Testis (tissue), 3 donors: Measurements from ENCODE around the gene CSF1R. TPM values are rescaled to one million over a fixed set of nuclear protein-coding genes. Genes with fewer than 3 reads are reported as not detected.

Experiments
- DNase-seq: peaks from one replicate; pipeline ENCODE4 v3.0.0-alpha.2; 2019
- H3K27ac ChIP-seq, 2 donors: fragments of 200-600 bp; sonication (generic); one replicate each; pipeline ENCODE4 v1.5.1; 2019
- H3K27me3 ChIP-seq: fragments of 200-600 bp; sonication (generic); one replicate; pipeline ENCODE4 v1.5.1; 2019
- H3K36me3 ChIP-seq: fragments of 200-600 bp; sonication (generic); one replicate; pipeline ENCODE4 v1.5.1; 2017; ENCODE audit warnings: low read depth; ENCODE audit errors: missing control alignments
- H3K4me1 ChIP-seq: fragments of 200-600 bp; sonication (generic); one replicate; pipeline ENCODE4 v1.5.1; 2019
- H3K4me3 ChIP-seq, 2 donors: fragments of 200-600 bp; sonication (generic); one replicate each; pipeline ENCODE4 v1.5.1; 2017 to 2019
- H3K9me3 ChIP-seq: fragments of 200-600 bp; sonication (generic); one replicate; pipeline ENCODE4 v1.5.1; 2017
- CTCF ChIP-seq, 3 experiments: fragments of 450-650 bp in 2 of 3; fragments of 200-600 bp in 1 of 3; sonication (generic) in 1 of 3; IDR thresholded peaks; one replicate each; pipeline ENCODE4 v1.5.1; 2016 to 2019; ENCODE audit warnings: antibody characterized with exemption in 3 of 3, mild to moderate bottlenecking in 2 of 3, moderate library complexity in 1 of 3
- POLR2A ChIP-seq: fragments of 450-650 bp; IDR thresholded peaks from one replicate; pipeline ENCODE4 v1.6.1; 2017; ENCODE audit warnings: antibody characterized with exemption, mild to moderate bottlenecking, moderate library complexity
- WGBS, 2 donors: methylation state at CpG; one replicate each; pipeline ENCODE4 v1.1.5; 2018; 5-methylcytosine and 5-hydroxymethylcytosine counted together
- intact Hi-C: fragments of 100-400 bp; cut with DNase I; formaldehyde crosslinking; loops from one replicate; pipeline ENCODE4 v1.15.1; 2023; ENCODE audit warnings: low total_unique reads
- polyA plus RNA-seq: library from polyadenylated mRNA; stranded (reverse); fragments of 350-450 nt; fragmentation: Illumina TruSeq; extraction: RNeasy Lipid Tissue Mini Kit (QIAGEN cat#74804); gene quantifications from one replicate; pipeline ENCODE4 v1.2.3, GENCODE V29; 2014; ENCODE audit warnings: low read depth, low replicate concordance; ENCODE audit not compliant: insufficient read depth
- total RNA-seq, 2 donors: library from RNA; depleted of rRNA; stranded (reverse); fragments of >200 nt; gene quantifications; one replicate each; pipeline ENCODE4 v1.2.3, GENCODE V29; 2016

Gene CSF1R
- total and polyA plus RNA-seq, 3 donors from 2014 or later, result 4.3 to 25.4 (median 15.7) TPM

- no peak for TF ChIP-seq CTCF (IDR thresholded peaks at IDR 0.05)
- TF ChIP-seq POLR2A, result no peak
- intact Hi-C loops, result loop anchor here (10.0 kb wide), 1 partner anchor 95 kb away; no protein-coding TSS in a partner anchor
- no peak for DNase-seq
- Histone ChIP-seq H3K27ac (no peak overlapping the region), H3K36me3 (no peaks in the 10 kb centered on the region), H3K9me3 (no peaks in the 10 kb centered on the region), H3K4me1 (no peaks in the 10 kb centered on the region), H3K4me3 (no peak overlapping the region), H3K27me3 (no peaks in the 10 kb centered on the region)
- WGBS, 2 donors, result 84 to 85% methylated on average over 10 of the region's 10 CpGs
Measured at GRCh38 chr5:150119421-150120061, 33.2 kb upstream of the CSF1R start.

DNA sequence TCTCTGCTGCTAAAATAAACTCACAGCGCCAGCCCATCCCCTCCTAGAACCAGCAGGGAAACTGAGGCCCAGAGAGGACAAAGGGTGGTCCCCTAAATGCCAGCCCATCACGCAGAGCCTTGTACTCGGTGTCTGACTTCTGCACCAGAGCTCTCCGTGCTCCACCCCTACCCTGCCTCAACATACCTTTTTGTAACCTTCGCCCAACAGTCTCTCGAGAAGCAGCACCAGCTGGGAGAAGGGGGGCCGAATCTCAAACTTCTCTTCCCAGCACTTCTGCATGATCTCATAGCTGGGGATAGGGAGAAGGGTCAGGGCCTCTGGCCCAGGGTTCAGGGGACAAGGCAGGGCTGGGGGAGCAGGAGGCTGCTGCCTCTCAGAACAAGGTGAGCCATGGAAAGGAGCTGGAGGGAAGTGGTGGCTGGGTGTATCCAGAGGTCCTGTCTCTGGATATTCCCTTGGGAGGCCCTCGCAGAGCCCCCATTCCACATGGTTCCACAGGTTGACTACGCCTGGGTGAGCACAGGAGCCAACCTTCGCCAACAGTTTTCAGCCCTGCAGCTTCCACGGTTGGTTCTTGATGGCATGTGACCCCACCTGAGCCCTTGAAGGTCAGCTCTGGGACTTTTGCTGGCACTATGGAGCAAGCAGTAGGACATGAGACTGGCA is 32.3 kb upstream of the CSF1R start:
- no peaks in the 10 kb centered on the region for H3K9me3 ChIP-seq
- no peaks in the 10 kb centered on the region for H3K36me3 ChIP-seq
- H3K4me1 ChIP-seq, result no peaks in the 10 kb centered on the region
- no peak for DNase-seq
- TF ChIP-seq POLR2A, result no peak
- TF ChIP-seq CTCF (IDR thresholded peaks at IDR 0.05), result no peak
- intact Hi-C loops, result no loop called here
- no peak overlapping the region for H3K27ac ChIP-seq
- H3K4me3 ChIP-seq, result no peak overlapping the region
- WGBS, 2 donors, result 84 to 94% methylated on average over 7 to 11 of the region's 11 CpGs
- no peaks in the 10 kb centered on the region for H3K27me3 ChIP-seq

- Histone ChIP-seq H3K27ac (no peak overlapping the region), H3K27me3 (no peaks in the 10 kb centered on the region), H3K36me3 (no peaks in the 10 kb centered on the region), H3K4me1 (peaks cover 6% of the 10 kb centered on the region), H3K9me3 (no peaks in the 10 kb centered on the region), H3K4me3 (no peak overlapping the region)
- intact Hi-C loops, result no loop called here
- 74 to 90% methylated on average over 8 to 9 of the region's 9 CpGs for WGBS, 2 donors
- TF ChIP-seq CTCF (IDR thresholded peaks at IDR 0.05), result no peak
- no peak for TF ChIP-seq POLR2A
- no peak for DNase-seq
Measured at GRCh38 chr5:150117945-150118560, 31.7 kb upstream of the CSF1R start.

DNA sequence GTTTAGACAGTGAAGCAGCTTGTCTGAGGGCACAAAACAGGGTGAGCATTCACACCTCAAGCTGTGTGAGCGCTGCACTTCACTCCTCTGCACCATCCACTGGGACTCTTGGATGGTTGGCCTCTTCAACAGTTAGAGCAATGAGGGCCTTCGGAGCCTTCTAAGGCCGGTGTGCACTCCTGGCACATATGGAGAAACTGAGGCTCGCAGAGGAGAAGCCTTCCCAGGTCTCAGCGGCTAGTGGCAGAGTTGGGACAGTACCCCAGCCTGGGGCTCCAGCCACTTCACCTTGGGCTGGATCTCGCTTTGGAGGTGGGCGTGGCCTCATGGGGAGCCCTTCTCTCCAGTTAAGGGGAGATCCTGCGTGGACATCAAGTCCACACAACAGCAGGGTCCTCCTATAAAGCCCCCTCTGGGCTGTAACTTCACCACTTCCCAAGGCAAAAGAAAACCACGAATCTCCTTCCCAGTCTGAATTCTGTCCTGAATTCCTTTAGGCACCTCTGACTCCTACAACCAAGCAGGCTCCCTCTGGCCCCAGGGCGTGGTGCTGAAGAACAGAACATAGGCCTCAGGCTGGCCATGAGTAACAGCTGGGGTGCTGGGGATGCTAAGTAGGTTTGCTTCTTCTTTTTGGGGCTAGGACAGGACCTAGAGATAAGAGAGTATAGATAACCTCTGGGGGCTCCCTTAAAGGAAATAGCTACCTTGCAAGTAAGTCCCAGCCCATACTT is 30.5 kb upstream of the CSF1R start:
- TF ChIP-seq CTCF (IDR thresholded peaks at IDR 0.05) (no peak), POLR2A (no peak)
- no peak for DNase-seq
- H3K4me3 ChIP-seq, result no peak overlapping the region
- intact Hi-C loops, result no loop called here
- H3K27me3 ChIP-seq, result no peaks in the 10 kb centered on the region
- 87 to 93% methylated on average over 9 to 10 of the region's 10 CpGs for WGBS, 2 donors
- H3K36me3 ChIP-seq, result no peaks in the 10 kb centered on the region
- H3K9me3 ChIP-seq, result no peaks in the 10 kb centered on the region
- peaks cover 14% of the 10 kb centered on the region for H3K4me1 ChIP-seq
- H3K27ac ChIP-seq, result no peak overlapping the region
